ENCODE data around the gene IRF2.

- TF ChIP-seq RNF2 (IDR thresholded peaks at IDR 0.05; ENCODE audit: borderline replicate concordance, low read depth) (no peak), POLR2A (IDR thresholded peaks at IDR 0.05; ENCODE audit: low read length) (no peak), CHD4 (IDR thresholded peaks at IDR 0.05; ENCODE audit: borderline replicate concordance) (no peak), CTCF (IDR thresholded peaks at IDR 0.05) (no peak), SREBF2 (IDR thresholded peaks at IDR 0.05) (no peak), RAD21 (conservative IDR thresholded peaks at IDR 0.05 in 1 of 2, IDR thresholded peaks at IDR 0.05 in 1 of 2) (no peak), EP300 (IDR thresholded peaks at IDR 0.05) (no peak)
- TF ChIP-seq, protein P1, sequence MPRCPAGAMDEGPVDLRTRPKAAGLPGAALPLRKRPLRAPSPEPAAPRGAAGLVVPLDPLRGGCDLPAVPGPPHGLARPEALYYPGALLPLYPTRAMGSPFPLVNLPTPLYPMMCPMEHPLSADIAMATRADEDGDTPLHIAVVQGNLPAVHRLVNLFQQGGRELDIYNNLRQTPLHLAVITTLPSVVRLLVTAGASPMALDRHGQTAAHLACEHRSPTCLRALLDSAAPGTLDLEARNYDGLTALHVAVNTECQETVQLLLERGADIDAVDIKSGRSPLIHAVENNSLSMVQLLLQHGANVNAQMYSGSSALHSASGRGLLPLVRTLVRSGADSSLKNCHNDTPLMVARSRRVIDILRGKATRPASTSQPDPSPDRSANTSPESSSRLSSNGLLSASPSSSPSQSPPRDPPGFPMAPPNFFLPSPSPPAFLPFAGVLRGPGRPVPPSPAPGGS (IDR thresholded peaks at IDR 0.05): no peak
Measured at GRCh38 chr4:184387351-184387750, 87.0 kb downstream of the IRF2 start.
